Immature natural killer cell (primary cell): ENCODE measurements around the gene GLYR1. TPM values are rescaled to one million over a fixed set of nuclear protein-coding genes. Genes with fewer than 3 reads are reported as not detected.

Experiments used
- DNase-seq, 3 donors: peaks; one replicate each; pipeline ENCODE4 v3.0.0; 2022; ENCODE audit warnings: mixed read lengths in 1 of 3
- H3K27ac Mint-ChIP-seq, 6 donors: one replicate each; pipeline ENCODE4 v1.8.0; 2020; ENCODE audit warnings: mixed read lengths in 6 of 6, mild to moderate bottlenecking in 5 of 6, inconsistent platforms in 4 of 6, moderate library complexity in 3 of 6
- H3K27me3 Mint-ChIP-seq, 3 donors: one replicate each; pipeline ENCODE4 v1.8.0; 2020 to 2021; ENCODE audit warnings: low read depth in 3 of 3, mild to moderate bottlenecking in 3 of 3, mixed read lengths in 3 of 3, moderate library complexity in 3 of 3, inconsistent platforms in 1 of 3
- H3K36me3 Mint-ChIP-seq, 3 donors: one replicate each; pipeline ENCODE4 v1.8.0; 2020; ENCODE audit warnings: mixed read lengths in 3 of 3, inconsistent platforms in 2 of 3, mild to moderate bottlenecking in 2 of 3
- H3K4me1 Mint-ChIP-seq, 2 donors: one replicate each; pipeline ENCODE4 v1.8.0; 2020; ENCODE audit warnings: inconsistent platforms in 2 of 2, mild to moderate bottlenecking in 2 of 2, mixed read lengths in 2 of 2, moderate library complexity in 1 of 2
- H3K4me3 Mint-ChIP-seq, 5 donors: one replicate each; pipeline ENCODE4 v1.8.0; 2020; ENCODE audit warnings: mild to moderate bottlenecking in 5 of 5, mixed read lengths in 5 of 5, inconsistent platforms in 3 of 5, moderate library complexity in 3 of 5
- H3K9me3 Mint-ChIP-seq, 6 donors: one replicate each; pipeline ENCODE4 v1.8.0; 2020; ENCODE audit warnings: mild to moderate bottlenecking in 6 of 6, mixed read lengths in 6 of 6, inconsistent platforms in 4 of 6, moderate library complexity in 3 of 6
- polyA plus RNA-seq, 3 donors: library from polyadenylated mRNA; unstranded; fragments of 300-500 nt; fragmentation: Illumina TruSeq; gene quantifications; one replicate each; pipeline ENCODE4 v1.2.3, GENCODE V29; 2021

The GLYR1 gene
- polyA plus RNA-seq, 3 donors from 2014 or later: 26.0 to 50.2 (median 27.9) TPM

- no peaks in the 10 kb centered on the region for H3K27me3 Mint-ChIP-seq
- DNase-seq: no peak
- peaks cover 0 to 2% (median 0%) of the 10 kb centered on the region in 6 donors for H3K9me3 Mint-ChIP-seq
- H3K4me1 Mint-ChIP-seq: peaks cover 0 to 5% of the 10 kb centered on the region in 2 donors
- peak overlapping the region in 1 of 6 donors; percentile 35 for H3K27ac Mint-ChIP-seq
- no peak overlapping the region for H3K4me3 Mint-ChIP-seq
- peaks cover 9 to 24% (median 15%) of the 10 kb centered on the region in 3 donors for H3K36me3 Mint-ChIP-seq
These were observed 86.7 kb downstream of the GLYR1 start for GRCh38 chr16:4760221-4760910.

GRCh38 chr16:4755687-4756086 lies 91.4 kb downstream of the GLYR1 start:
- no peak overlapping the region for H3K27ac Mint-ChIP-seq
- no peak overlapping the region for H3K4me3 Mint-ChIP-seq
- peaks cover 0 to 2% (median 0%) of the 10 kb centered on the region in 6 donors for H3K9me3 Mint-ChIP-seq
- H3K4me1 Mint-ChIP-seq: peaks cover 0 to 3% of the 10 kb centered on the region in 2 donors
- H3K36me3 Mint-ChIP-seq: peaks cover 12 to 35% (median 23%) of the 10 kb centered on the region in 3 donors
- no peak for DNase-seq
- no peaks in the 10 kb centered on the region for H3K27me3 Mint-ChIP-seq

- peaks cover 12 to 33% (median 23%) of the 10 kb centered on the region in 3 donors for H3K36me3 Mint-ChIP-seq
- H3K27me3 Mint-ChIP-seq: peaks cover 0 to 1% (median 0%) of the 10 kb centered on the region in 3 donors
- H3K27ac Mint-ChIP-seq: no peak overlapping the region
- no peak overlapping the region for H3K4me3 Mint-ChIP-seq
- no peak for DNase-seq
- peaks cover 0 to 2% (median 0%) of the 10 kb centered on the region in 6 donors for H3K9me3 Mint-ChIP-seq
- H3K4me1 Mint-ChIP-seq: peaks cover 0 to 3% of the 10 kb centered on the region in 2 donors
These were observed 92.2 kb downstream of the GLYR1 start for GRCh38 chr16:4754865-4755264.

GRCh38 chr16:4753227-4753626 lies 93.9 kb downstream of the GLYR1 start:
- H3K4me3 Mint-ChIP-seq: no peak overlapping the region
- no peak overlapping the region for H3K27ac Mint-ChIP-seq
- H3K27me3 Mint-ChIP-seq: peaks cover 0 to 1% (median 0%) of the 10 kb centered on the region in 3 donors
- H3K9me3 Mint-ChIP-seq: peaks cover 0 to 2% (median 0%) of the 10 kb centered on the region in 6 donors
- H3K4me1 Mint-ChIP-seq: peaks cover under 1 to 7% of the 10 kb centered on the region in 2 donors
- no peak for DNase-seq
- H3K36me3 Mint-ChIP-seq: peaks cover 12 to 22% (median 19%) of the 10 kb centered on the region in 3 donors

Other genes with a start within 250 kb of the GLYR1 start
- 10 to 100 TPM in 1 of 3 donors, 1 to 10 TPM in 2; 2.3 to 11.8 (median 6.5) TPM for gene UBALD1, start 232.4 kb downstream of the GLYR1 start, polyA plus RNA-seq
- 10 to 100 TPM in 1 of 3 donors, 1 to 10 TPM in 2; 2.3 to 13.2 (median 3.5) TPM for gene MGRN1, start 222.5 kb downstream of the GLYR1 start, polyA plus RNA-seq
- gene NUDT16L1, start 153.7 kb downstream of the GLYR1 start, polyA plus RNA-seq: 100 to 1,000 TPM in 1 of 3 donors, 10 to 100 TPM in 2; 86.5 to 125 (median 99.6) TPM
- gene ANKS3, start 113.0 kb downstream of the GLYR1 start, polyA plus RNA-seq: 1 to 10 TPM; 1.4 to 6.4 (median 2.6) TPM
- gene DNAAF8, start 112.8 kb downstream of the GLYR1 start, polyA plus RNA-seq: under 1 TPM in 2 of 3 donors, not detected in 1; 0.15 to 0.22 TPM
- 10 to 100 TPM in 1 of 3 donors, 1 to 10 TPM in 2; 4.4 to 13.1 (median 8.9) TPM for gene ZNF500, start 80.1 kb downstream of the GLYR1 start, polyA plus RNA-seq
- gene SEPTIN12, start 58.9 kb downstream of the GLYR1 start, polyA plus RNA-seq: not detected
- not detected for gene SMIM22, start 51.9 kb downstream of the GLYR1 start, polyA plus RNA-seq
- gene ROGDI, start 44.7 kb downstream of the GLYR1 start, polyA plus RNA-seq: 1 to 10 TPM; 4.8 to 9.3 (median 5.4) TPM
- 10 to 100 TPM in 2 of 3 donors, 1 to 10 TPM in 1; 2.8 to 30.7 (median 13.9) TPM for gene UBN1, start 193 bp upstream of the GLYR1 start, polyA plus RNA-seq
- under 1 TPM in 2 of 3 donors, not detected in 1; 0.03 to 0.43 TPM for gene PPL, start 89.9 kb upstream of the GLYR1 start, polyA plus RNA-seq
- not detected for gene SEC14L5, start 111.0 kb upstream of the GLYR1 start, polyA plus RNA-seq
- gene NAGPA, start 186.6 kb upstream of the GLYR1 start, polyA plus RNA-seq: 10 to 100 TPM; 26.6 to 50.6 (median 37.2) TPM
- not detected for gene C16orf89, start 218.7 kb upstream of the GLYR1 start, polyA plus RNA-seq
- gene ALG1, start 224.6 kb upstream of the GLYR1 start, polyA plus RNA-seq: 10 to 100 TPM; 29.2 to 47.5 (median 32.8) TPM